Neural cell (in vitro differentiated cells): ENCODE results near the gene PRR30.

Experiments used
- EP300 ChIP-seq: fragments of 450-650 bp; conservative IDR thresholded peaks from 2 replicates; pipeline ENCODE4 v1.6.1; 2014; ENCODE audit warnings: antibody characterized with exemption, mild to moderate bottlenecking, moderate library complexity; ENCODE audit not compliant: poor library complexity, severe bottlenecking
- EZH2 ChIP-seq: fragments of 200-600, 300-800 bp; shearing (Covaris generic), sonication (generic); IDR thresholded peaks from 2 replicates; pipeline ENCODE4 v1.6.1; 2014; ENCODE audit warnings: antibody characterized with exemption, low read length, borderline replicate concordance, mild to moderate bottlenecking; ENCODE audit not compliant: insufficient read depth, poor library complexity, severe bottlenecking
- MXI1 ChIP-seq: fragments of 450-650 bp; conservative IDR thresholded peaks from 2 replicates; pipeline ENCODE4 v1.6.1; 2014; ENCODE audit warnings: antibody characterized with exemption, mild to moderate bottlenecking; ENCODE audit not compliant: poor library complexity, severe bottlenecking
- POLR2AphosphoS5 ChIP-seq: IDR thresholded peaks from 2 replicates; pipeline ENCODE4 v1.6.1; 2012
- SMC3 ChIP-seq: fragments of 450-650 bp; conservative IDR thresholded peaks from 2 replicates; pipeline ENCODE4 v1.6.1; 2014; ENCODE audit warnings: antibody characterized with exemption, mild to moderate bottlenecking, moderate library complexity; ENCODE audit not compliant: poor library complexity
- TAF1 ChIP-seq: IDR thresholded peaks from 2 replicates; pipeline ENCODE4 v1.6.1; 2012; ENCODE audit warnings: low read depth
- TF ChIP-seq, protein P1 (sequence below): fragments of 450-650 bp; IDR thresholded peaks from 2 replicates; pipeline ENCODE4 v1.5.1; 2014; ENCODE audit warnings: antibody characterized with exemption, mild to moderate bottlenecking, moderate library complexity; ENCODE audit not compliant: poor library complexity, severe bottlenecking
- TF ChIP-seq, protein P2 (sequence below): IDR thresholded peaks from 2 replicates; pipeline ENCODE4 v1.6.1; 2012; ENCODE audit warnings: borderline replicate concordance

DNA sequence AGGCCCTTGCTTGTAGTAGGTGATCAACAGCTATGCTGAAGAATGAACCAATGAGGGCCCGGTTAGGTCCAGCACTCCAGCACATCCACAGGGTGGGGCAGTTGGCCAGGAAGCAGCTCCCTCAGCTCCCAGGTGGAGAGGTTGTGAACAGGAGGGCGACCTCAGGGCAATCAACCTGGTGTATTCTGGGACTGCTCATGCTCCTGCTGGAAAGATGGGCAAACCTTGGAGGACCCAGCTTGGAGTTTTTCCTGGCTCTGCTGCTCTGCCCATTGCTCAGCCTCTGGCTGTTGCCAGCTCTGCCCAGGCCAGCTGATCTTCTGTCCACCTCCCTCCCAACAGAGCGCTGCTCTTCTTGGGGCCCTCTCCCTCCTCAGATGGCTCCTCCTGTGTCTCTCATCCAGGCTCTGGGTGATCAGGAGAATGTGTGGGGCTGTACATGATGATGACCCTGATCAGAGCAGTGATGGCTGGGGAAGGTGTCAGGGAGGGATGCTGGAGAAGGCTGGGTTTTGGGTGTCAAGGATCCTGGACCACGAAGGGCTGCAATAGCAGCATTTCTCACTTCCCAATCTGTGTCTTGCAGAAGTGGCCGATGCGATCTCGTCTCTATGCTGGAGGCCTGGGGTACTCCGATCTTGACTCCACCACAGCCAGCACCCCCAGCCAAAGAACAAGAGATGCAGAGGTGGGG, 13.0 kb upstream of the PRR30 start:
- TF ChIP-seq, protein P1, sequence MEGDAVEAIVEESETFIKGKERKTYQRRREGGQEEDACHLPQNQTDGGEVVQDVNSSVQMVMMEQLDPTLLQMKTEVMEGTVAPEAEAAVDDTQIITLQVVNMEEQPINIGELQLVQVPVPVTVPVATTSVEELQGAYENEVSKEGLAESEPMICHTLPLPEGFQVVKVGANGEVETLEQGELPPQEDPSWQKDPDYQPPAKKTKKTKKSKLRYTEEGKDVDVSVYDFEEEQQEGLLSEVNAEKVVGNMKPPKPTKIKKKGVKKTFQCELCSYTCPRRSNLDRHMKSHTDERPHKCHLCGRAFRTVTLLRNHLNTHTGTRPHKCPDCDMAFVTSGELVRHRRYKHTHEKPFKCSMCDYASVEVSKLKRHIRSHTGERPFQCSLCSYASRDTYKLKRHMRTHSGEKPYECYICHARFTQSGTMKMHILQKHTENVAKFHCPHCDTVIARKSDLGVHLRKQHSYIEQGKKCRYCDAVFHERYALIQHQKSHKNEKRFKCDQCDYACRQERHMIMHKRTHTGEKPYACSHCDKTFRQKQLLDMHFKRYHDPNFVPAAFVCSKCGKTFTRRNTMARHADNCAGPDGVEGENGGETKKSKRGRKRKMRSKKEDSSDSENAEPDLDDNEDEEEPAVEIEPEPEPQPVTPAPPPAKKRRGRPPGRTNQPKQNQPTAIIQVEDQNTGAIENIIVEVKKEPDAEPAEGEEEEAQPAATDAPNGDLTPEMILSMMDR, result no peak
- TF ChIP-seq, protein P2, sequence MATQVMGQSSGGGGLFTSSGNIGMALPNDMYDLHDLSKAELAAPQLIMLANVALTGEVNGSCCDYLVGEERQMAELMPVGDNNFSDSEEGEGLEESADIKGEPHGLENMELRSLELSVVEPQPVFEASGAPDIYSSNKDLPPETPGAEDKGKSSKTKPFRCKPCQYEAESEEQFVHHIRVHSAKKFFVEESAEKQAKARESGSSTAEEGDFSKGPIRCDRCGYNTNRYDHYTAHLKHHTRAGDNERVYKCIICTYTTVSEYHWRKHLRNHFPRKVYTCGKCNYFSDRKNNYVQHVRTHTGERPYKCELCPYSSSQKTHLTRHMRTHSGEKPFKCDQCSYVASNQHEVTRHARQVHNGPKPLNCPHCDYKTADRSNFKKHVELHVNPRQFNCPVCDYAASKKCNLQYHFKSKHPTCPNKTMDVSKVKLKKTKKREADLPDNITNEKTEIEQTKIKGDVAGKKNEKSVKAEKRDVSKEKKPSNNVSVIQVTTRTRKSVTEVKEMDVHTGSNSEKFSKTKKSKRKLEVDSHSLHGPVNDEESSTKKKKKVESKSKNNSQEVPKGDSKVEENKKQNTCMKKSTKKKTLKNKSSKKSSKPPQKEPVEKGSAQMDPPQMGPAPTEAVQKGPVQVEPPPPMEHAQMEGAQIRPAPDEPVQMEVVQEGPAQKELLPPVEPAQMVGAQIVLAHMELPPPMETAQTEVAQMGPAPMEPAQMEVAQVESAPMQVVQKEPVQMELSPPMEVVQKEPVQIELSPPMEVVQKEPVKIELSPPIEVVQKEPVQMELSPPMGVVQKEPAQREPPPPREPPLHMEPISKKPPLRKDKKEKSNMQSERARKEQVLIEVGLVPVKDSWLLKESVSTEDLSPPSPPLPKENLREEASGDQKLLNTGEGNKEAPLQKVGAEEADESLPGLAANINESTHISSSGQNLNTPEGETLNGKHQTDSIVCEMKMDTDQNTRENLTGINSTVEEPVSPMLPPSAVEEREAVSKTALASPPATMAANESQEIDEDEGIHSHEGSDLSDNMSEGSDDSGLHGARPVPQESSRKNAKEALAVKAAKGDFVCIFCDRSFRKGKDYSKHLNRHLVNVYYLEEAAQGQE, result no peak
- no peak for TF ChIP-seq POLR2AphosphoS5
- TF ChIP-seq EZH2, result no peak
- no peak for TF ChIP-seq EP300
- no peak for TF ChIP-seq MXI1
- TF ChIP-seq TAF1, result no peak
- no peak for TF ChIP-seq SMC3
